ENCODE data around the gene NOMO2.
A peak's percentile ranks its signal among the peaks of the same experiment; 100 is the strongest.
"Not testable (repeated sequence)": the region's sequence is repeated elsewhere in the genome, so short reads cannot be mapped to it uniquely, and the experiment has no call there.

The NOMO2 gene

GRCh38 chr16:18572973-18573372 is 11.1 kb upstream of the NOMO2 start:
- H3K36me3 ChIP-seq (ENCODE audit: insufficient read depth, low read depth, low read length); H3K9me3 ChIP-seq (ENCODE audit: insufficient read depth, low read depth, low read length); H3K27ac ChIP-seq (ENCODE audit: low read length); H3K9ac ChIP-seq (ENCODE audit: low read depth, low read length); H3K4me1 ChIP-seq (ENCODE audit: insufficient read depth, low read length); H3K27me3 ChIP-seq (ENCODE audit: insufficient read depth, low read length); H3K4me3 ChIP-seq (ENCODE audit: low read length): not testable (repeated sequence)

GRCh38 chr16:18571307-18571850 is 9.5 kb upstream of the NOMO2 start:
- H3K9me3 ChIP-seq (ENCODE audit: insufficient read depth, low read depth, low read length); H3K4me1 ChIP-seq (ENCODE audit: insufficient read depth, low read length); H3K36me3 ChIP-seq (ENCODE audit: insufficient read depth, low read depth, low read length); H3K27me3 ChIP-seq (ENCODE audit: insufficient read depth, low read length); H3K9ac ChIP-seq (ENCODE audit: low read depth, low read length); H3K27ac ChIP-seq (ENCODE audit: low read length): not testable (repeated sequence)
- peak overlapping the region; percentile 38; the same call in 1 of the 2 replicates for H3K4me3 ChIP-seq (ENCODE audit: low read length)

GRCh38 chr16:18570529-18571306 is 8.8 kb upstream of the NOMO2 start:
- H3K36me3 ChIP-seq (ENCODE audit: insufficient read depth, low read depth, low read length); H3K27me3 ChIP-seq (ENCODE audit: insufficient read depth, low read length); H3K9me3 ChIP-seq (ENCODE audit: insufficient read depth, low read depth, low read length); H3K4me3 ChIP-seq (ENCODE audit: low read length); H3K4me1 ChIP-seq (ENCODE audit: insufficient read depth, low read length); H3K27ac ChIP-seq (ENCODE audit: low read length); H3K9ac ChIP-seq (ENCODE audit: low read depth, low read length): not testable (repeated sequence)

GRCh38 chr16:18560416-18561220 is 1.3 kb downstream of the NOMO2 start:
- H3K27ac ChIP-seq (ENCODE audit: low read length); H3K36me3 ChIP-seq (ENCODE audit: insufficient read depth, low read depth, low read length); H3K27me3 ChIP-seq (ENCODE audit: insufficient read depth, low read length); H3K4me1 ChIP-seq (ENCODE audit: insufficient read depth, low read length); H3K9me3 ChIP-seq (ENCODE audit: insufficient read depth, low read depth, low read length); H3K9ac ChIP-seq (ENCODE audit: low read depth, low read length): not testable (repeated sequence)
- peak overlapping the region; percentile 61 for H3K4me3 ChIP-seq (ENCODE audit: low read length)

- not testable (repeated sequence) for H3K36me3 ChIP-seq (ENCODE audit: insufficient read depth, low read depth, low read length); H3K9ac ChIP-seq (ENCODE audit: low read depth, low read length); H3K4me1 ChIP-seq (ENCODE audit: insufficient read depth, low read length); H3K27me3 ChIP-seq (ENCODE audit: insufficient read depth, low read length); H3K9me3 ChIP-seq (ENCODE audit: insufficient read depth, low read depth, low read length); H3K4me3 ChIP-seq (ENCODE audit: low read length); H3K27ac ChIP-seq (ENCODE audit: low read length)
Measured at GRCh38 chr16:18553671-18554070, 8.2 kb downstream of the NOMO2 start.

GRCh38 chr16:18547382-18547781 is 14.5 kb downstream of the NOMO2 start:
- H3K4me1 ChIP-seq (ENCODE audit: insufficient read depth, low read length); H3K9me3 ChIP-seq (ENCODE audit: insufficient read depth, low read depth, low read length); H3K27ac ChIP-seq (ENCODE audit: low read length); H3K9ac ChIP-seq (ENCODE audit: low read depth, low read length); H3K27me3 ChIP-seq (ENCODE audit: insufficient read depth, low read length); H3K4me3 ChIP-seq (ENCODE audit: low read length); H3K36me3 ChIP-seq (ENCODE audit: insufficient read depth, low read depth, low read length): not testable (repeated sequence)

GRCh38 chr16:18546853-18547252 is 15.0 kb downstream of the NOMO2 start:
- H3K4me1 ChIP-seq (ENCODE audit: insufficient read depth, low read length); H3K9ac ChIP-seq (ENCODE audit: low read depth, low read length); H3K27ac ChIP-seq (ENCODE audit: low read length); H3K4me3 ChIP-seq (ENCODE audit: low read length); H3K36me3 ChIP-seq (ENCODE audit: insufficient read depth, low read depth, low read length); H3K27me3 ChIP-seq (ENCODE audit: insufficient read depth, low read length); H3K9me3 ChIP-seq (ENCODE audit: insufficient read depth, low read depth, low read length): not testable (repeated sequence)

- H3K9ac ChIP-seq (ENCODE audit: low read depth, low read length); H3K36me3 ChIP-seq (ENCODE audit: insufficient read depth, low read depth, low read length); H3K4me1 ChIP-seq (ENCODE audit: insufficient read depth, low read length); H3K27ac ChIP-seq (ENCODE audit: low read length); H3K27me3 ChIP-seq (ENCODE audit: insufficient read depth, low read length); H3K4me3 ChIP-seq (ENCODE audit: low read length); H3K9me3 ChIP-seq (ENCODE audit: insufficient read depth, low read depth, low read length): not testable (repeated sequence)
Measured at GRCh38 chr16:18544232-18545081, 17.4 kb downstream of the NOMO2 start.

- H3K36me3 ChIP-seq (ENCODE audit: insufficient read depth, low read depth, low read length) = not testable (repeated sequence)
Measured at GRCh38 chr16:18541912-18542311, 20.0 kb downstream of the NOMO2 start.

GRCh38 chr16:18537004-18537403 is 24.9 kb downstream of the NOMO2 start:
- not testable (repeated sequence) for H3K36me3 ChIP-seq (ENCODE audit: insufficient read depth, low read depth, low read length); H3K27me3 ChIP-seq (ENCODE audit: insufficient read depth, low read length); H3K4me1 ChIP-seq (ENCODE audit: insufficient read depth, low read length); H3K4me3 ChIP-seq (ENCODE audit: low read length); H3K9ac ChIP-seq (ENCODE audit: low read depth, low read length); H3K9me3 ChIP-seq (ENCODE audit: insufficient read depth, low read depth, low read length); H3K27ac ChIP-seq (ENCODE audit: low read length)

More at GRCh38 chr16:18541912-18542311, 20.0 kb downstream of the NOMO2 start:
- not testable (repeated sequence) for H3K4me3 ChIP-seq (ENCODE audit: low read length); H3K27me3 ChIP-seq (ENCODE audit: insufficient read depth, low read length); H3K27ac ChIP-seq (ENCODE audit: low read length); H3K9me3 ChIP-seq (ENCODE audit: insufficient read depth, low read depth, low read length); H3K4me1 ChIP-seq (ENCODE audit: insufficient read depth, low read length); H3K9ac ChIP-seq (ENCODE audit: low read depth, low read length)

GRCh38 chr16:18535519-18536168 is 26.3 kb downstream of the NOMO2 start:
- not testable (repeated sequence) for H3K27ac ChIP-seq (ENCODE audit: low read length); H3K9ac ChIP-seq (ENCODE audit: low read depth, low read length); H3K4me1 ChIP-seq (ENCODE audit: insufficient read depth, low read length); H3K36me3 ChIP-seq (ENCODE audit: insufficient read depth, low read depth, low read length); H3K4me3 ChIP-seq (ENCODE audit: low read length); H3K27me3 ChIP-seq (ENCODE audit: insufficient read depth, low read length); H3K9me3 ChIP-seq (ENCODE audit: insufficient read depth, low read depth, low read length)
